Activated T-cell treated with anti-CD3 and anti-CD28 coated beads for 1 hour (primary cell): ENCODE results near the gene CLEC3B.
A peak's percentile ranks its signal among the peaks of the same experiment; 100 is the strongest.

Experiments
- DNase-seq: peaks from one replicate; pipeline ENCODE4 v3.0.0-alpha.2; 2020; ENCODE audit warnings: low read depth

The CLEC3B gene

GRCh38 chr3:45003859-45004258 is 22.2 kb upstream of the CLEC3B start:
- no peak for DNase-seq

DNA sequence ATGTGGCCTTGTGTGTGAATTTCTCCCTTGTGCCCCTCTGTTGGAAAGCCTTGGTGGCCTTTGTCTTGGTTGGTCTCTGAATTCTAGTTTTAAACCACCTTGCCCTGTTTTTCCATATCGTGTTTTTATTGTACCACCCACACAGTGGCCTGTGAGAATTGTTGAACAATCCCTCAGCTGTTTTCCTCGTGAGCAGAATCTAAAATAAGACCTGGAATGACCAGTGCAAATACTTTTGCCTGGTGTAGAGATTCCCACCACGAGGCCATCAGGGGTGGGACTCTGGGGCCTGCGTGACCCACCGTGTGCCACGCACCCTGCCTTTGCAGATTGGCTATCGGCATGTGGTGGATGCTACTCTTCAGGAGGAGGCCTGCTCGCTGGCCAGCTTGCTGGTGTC is 19.0 kb upstream of the CLEC3B start:
- DNase-seq, result no peak

GRCh38 chr3:45008117-45008516 is 18.0 kb upstream of the CLEC3B start:
- DNase-seq, result no peak

GRCh38 chr3:45009868-45010267 is 16.2 kb upstream of the CLEC3B start:
- DNase-seq, result no peak

DNA sequence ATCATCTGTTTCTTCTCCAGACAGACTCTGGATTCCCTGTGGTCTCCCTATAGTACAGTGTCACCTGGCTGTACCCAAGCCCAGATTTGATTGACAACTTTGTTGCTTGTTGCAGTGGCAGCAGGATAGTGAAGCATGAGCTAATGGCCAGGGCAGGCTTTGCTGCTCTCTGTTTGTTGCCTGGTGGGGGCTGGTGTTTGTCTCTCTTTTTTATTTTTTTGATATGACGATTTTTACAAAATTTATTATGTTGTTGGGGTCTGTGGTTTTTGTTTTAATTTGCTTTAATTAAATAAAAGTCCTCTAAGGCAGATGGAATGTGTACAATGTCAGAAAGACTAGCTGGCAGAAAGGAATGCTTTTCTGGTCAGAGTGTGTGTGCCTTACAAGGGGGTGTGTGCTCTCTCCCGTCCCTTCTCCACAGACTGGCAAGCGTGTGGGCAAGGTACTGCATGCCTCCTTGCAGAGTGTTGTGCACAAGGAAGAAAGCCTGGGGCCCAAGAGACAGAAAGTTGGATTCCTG is 15.2 kb upstream of the CLEC3B start:
- DNase-seq, result no peak

GRCh38 chr3:45011756-45012508 is 14.2 kb upstream of the CLEC3B start:
- no peak for DNase-seq

GRCh38 chr3:45012577-45012976 is 13.5 kb upstream of the CLEC3B start:
- DNase-seq, result no peak

DNA sequence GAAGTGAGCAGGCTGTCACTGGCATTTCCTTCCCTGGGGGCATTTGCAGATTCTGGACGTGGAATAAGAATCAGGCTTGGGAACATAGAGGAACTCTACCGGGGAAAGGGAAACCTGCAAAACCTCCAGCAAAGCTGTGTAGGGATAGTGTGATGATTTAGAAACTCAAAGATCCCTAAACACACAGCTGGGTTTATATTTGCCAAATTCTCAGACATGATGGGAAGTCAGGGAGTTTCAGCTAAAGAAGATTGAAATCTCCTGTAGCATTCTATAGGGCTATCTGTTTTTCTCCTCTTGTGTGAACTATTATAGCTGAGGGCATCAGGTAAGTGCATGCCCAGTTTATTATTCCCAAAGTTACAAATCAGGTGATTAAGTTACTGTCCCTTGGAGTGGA is 9.2 kb upstream of the CLEC3B start:
- DNase-seq, result no peak

DNA sequence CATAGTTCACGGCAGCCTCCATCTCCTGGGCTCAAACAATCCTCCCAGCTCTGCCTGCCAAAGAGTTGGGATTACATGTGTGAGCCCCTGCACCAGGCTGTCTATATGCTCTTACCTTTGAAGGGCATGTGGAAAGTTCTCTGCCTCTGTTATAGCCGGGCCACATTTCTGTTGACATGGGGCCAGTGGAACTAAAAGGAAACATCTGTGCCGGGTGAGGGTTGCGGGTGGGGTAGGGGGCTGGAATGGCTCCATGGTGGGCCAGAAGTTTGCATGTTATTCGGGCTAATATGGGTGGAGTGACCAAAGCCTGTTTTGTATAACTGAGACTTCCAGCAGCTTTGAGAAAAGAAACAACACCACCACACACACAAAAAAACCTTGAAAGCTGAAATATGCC is 8.3 kb upstream of the CLEC3B start:
- no peak for DNase-seq

- peak; percentile 11 for DNase-seq
These were observed 5.6 kb upstream of the CLEC3B start for GRCh38 chr3:45020534-45020933.

DNA sequence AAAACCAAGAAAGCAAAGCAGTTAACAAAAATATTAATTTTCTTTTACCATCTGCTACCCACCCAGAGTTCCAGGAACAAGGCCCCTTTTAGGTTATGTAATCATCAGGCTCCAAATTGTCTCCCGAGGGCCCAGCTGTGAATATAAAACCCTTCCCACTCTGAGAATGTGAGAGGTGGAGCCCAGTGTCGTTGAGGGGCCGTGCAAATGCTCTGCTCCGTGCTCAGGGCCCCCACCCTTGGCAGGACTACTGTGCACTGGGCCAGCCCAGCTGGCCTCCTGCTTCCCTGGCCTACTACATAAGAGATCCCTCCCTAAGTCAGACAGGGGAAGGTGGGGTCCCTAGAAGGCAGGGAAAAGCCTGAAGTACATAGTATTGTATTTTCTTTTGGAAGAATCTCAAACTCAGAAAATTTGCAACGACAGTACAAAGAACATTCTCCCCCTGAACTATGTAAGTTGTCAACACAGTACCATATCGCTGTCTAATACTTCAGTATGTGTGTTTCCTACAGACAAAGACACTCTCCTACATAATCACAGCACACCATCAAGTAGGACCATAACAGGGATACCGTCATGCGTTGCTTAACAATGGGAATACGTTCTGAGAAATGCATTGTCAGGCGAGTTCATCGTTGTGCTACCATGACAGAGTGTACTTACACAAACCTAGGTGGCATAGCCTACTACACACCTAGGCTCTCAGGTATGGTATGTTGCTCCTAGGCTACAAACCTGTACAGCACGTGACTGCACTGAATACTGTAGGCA is 4.4 kb upstream of the CLEC3B start:
- DNase-seq, result no peak

- DNase-seq, result no peak
These were observed 2.4 kb upstream of the CLEC3B start for GRCh38 chr3:45023675-45024074.

DNA sequence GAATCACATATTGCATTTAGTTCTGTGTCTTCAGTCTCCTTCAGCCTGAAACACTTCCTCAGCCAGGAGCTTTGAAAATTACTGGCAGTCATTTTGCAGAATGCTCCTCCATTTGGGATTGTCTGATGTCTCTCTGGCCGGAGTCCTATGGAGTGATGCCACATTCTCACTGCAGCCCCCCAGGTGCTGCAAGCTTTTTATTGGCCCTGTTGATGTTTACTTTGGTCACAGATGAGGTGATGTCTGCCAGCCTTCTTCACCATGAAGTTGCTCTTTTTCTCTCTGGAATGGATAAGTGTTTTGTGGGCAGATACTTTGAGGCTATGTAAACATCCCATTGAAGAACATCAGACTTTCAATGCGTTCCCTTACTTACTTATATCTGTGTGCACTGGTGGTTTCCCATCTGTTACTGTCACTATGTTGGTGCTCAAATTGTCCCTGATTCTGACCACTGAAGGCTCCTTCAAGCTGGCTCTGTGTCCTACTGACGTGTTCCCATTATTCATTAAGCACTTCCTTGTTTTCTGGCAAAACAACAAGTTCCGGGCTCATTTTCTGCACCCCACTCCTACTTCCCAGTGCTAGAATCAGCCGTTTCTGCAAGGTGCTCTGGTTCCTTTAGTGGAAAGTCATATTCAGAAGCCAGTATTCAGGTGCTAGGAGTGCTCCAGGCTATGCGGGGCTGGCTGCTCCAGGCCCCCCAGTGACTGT is 1.4 kb upstream of the CLEC3B start:
- DNase-seq, result no peak

DNA sequence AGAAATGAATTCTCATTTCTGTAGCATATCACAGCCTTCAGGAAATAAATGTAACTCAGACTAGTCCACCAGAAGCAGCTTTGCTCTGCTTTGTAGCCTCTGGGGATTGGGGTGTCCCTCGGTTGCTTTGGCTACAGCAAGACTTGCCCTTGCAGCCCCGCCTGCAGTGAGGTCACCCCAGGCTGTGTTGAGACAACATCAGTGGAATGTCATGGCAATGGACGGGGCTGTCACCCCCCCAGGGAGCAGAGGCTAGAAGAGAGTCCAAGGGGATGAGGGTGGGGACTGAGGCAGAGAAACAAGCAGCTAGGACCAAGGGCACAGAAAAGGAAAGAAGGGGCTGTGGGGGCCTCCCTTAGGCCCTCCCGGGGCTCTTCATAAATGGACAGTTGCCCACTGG is 854 bp downstream of the CLEC3B start:
- DNase-seq, result no peak

GRCh38 chr3:45027441-45027840 is 1.3 kb downstream of the CLEC3B start:
- DNase-seq, result no peak

GRCh38 chr3:45029216-45029615 is 3.1 kb downstream of the CLEC3B start:
- DNase-seq, result no peak

DNA sequence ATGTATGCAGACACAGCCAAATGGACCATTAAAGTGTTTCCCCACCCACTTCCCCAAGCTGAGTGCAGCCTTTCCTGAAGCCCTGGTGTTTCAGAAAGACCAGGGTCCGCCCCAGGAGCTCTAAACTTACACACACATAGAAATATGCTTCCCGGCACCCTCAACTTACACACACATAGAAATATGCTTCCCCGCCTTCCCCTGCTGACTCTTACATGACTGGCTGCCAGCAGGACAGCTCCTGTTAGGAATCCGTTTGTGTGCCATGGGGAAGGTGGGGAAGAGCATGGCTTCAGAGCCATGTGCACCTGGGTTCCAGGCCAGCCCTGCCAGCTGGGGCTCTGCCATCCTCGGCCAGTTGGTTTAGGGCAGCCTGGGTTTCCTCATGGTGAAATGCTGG is 3.6 kb downstream of the CLEC3B start:
- no peak for DNase-seq

- no peak for DNase-seq
These were observed 5.4 kb downstream of the CLEC3B start for GRCh38 chr3:45031531-45031930.

DNA sequence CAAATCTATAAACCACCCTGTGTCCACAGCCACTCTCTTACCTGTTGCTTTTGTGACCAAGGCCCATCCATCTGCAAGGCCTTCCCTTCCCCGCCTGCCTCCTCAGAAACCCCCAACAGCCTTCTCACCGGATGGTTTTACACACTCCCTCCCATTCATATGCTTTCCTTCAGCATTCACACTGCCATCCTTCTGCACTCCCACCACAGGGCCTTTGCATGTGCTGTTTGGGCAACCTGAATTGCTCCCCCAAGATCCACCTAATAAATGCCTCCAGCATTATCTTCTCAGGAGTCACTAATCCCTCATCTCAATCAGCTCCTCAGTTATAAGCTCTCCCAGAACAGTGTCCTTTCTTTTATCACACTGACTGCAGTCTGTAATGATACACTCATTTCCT is 6.0 kb downstream of the CLEC3B start:
- DNase-seq, result no peak

DNA sequence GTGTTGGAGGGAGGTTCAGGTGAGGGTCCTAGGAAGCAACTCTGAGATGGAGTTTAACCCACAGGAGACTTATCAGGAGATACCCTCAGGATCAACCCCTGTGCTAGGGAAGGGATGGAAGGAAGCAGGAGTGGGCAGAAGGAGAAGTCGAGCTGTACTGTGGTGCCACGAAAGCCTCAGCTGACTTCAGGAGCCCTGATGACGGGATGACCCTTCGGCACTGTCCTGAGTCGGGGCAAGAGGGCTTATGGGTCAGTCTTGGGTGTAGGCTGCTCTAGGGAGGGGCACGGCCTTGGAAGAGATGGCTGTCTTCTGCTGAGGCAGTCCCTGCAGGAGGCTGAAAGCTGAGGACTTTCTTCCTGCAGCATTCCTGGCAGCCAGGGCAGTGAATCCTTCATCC is 7.7 kb downstream of the CLEC3B start:
- no peak for DNase-seq

- peak; percentile 7 for DNase-seq
These were observed 8.6 kb downstream of the CLEC3B start for GRCh38 chr3:45034612-45035252.
